ENCODE data around the gene PRR23E. TPM values are rescaled to one million over a fixed set of nuclear protein-coding genes. Genes with fewer than 3 reads are reported as not detected.

Gene PRR23E
- total and polyA plus RNA-seq, 12 donors, result not detected

DNA sequence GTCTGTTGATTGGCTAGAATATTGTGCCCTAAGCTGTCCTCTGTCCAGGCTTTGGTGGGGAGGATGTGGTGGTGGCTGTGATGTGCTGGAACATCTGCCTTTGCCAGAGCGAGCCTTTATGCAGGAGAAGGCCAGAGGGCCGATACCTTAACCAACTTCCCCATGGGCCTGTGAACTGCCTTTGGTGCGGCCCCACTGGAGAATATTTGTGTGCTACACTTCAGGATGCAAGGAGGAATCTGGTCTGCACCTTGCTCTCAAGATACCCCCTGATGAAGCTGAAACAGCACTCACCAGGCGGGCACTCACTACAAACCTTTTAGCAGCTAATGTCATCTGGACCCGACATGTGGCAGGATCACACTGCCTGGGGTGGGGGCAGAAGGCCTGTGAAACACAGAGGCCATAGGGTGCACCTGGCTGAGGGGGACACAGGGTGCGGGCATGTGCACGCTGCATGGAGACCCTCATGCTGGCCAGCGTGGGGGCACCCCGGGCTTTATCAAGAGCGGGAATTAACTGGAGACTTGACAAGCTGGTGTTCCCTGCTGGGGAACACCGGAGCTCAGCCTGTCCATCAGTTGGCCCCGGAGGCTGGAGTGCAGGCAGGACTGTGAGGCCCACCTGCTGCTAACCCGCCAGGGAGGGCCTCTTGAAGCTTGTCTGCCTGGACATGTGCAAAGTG lies 16.4 kb downstream of the PRR23E start:
- intact Hi-C loops (cut with DNase I), result no loop called here
- H3K4me3 ChIP-seq, result no peak overlapping the region
- 73 to 87% (median 83%) methylated on average over 5 to 13 of the region's 13 CpGs for WGBS, 4 donors
- no peaks in the 10 kb centered on the region for H3K9me3 ChIP-seq (replicated peaks in 1 of 3)
- no peak overlapping the region for H3K27ac ChIP-seq
- peaks cover 17% of the 10 kb centered on the region for H3K27me3 ChIP-seq
- TF ChIP-seq CTCF (IDR thresholded peaks at IDR 0.05), result no peak
- TF ChIP-seq POLR2A (IDR thresholded peaks at IDR 0.05), result no peak
- H3K36me3 ChIP-seq (replicated peaks in 1 of 2), result no peaks in the 10 kb centered on the region
- DNase-seq, result peak in 1 of 7 donors; percentile 31
- H3K4me1 ChIP-seq (replicated peaks in 1 of 2), result no peaks in the 10 kb centered on the region

DNA sequence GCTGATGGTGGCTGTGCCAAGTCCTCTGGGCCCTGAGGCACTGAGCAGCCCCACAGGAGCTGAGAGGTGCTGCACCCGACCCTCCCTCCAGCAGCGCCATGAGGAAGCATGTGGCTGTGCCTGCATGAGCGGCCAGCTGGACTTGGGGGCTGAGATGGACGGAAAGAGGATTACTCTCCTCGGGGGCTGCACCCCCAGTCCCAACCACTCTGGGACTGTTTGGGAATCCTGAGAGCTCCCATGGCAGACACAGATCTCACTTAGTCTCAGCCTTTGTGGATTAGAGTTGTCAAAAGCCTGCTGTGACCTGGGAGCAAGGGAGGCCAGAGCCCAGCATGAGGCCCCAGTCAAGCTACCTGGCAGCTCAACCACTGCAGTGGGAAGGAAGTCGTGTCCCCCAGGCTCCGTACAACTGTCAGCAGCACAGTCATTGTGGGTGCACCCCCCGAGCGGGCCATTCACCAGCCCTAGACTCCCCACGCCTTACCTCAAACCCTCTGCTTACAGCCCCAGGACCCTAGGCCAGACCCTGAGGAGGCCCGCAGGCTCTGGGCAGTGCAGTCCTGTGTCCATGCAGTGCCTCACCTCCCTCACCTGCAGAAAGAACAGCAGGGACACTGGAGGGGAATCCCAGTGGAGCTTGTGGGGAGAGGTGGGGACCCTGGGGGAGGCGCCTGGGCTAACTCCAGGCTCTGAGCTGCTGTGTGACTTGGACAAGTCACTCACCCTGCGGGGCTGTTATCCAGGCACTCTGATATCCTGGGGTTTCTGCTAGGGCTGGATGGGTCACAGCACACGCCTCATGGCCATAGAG lies 17.1 kb downstream of the PRR23E start:
- H3K4me1 ChIP-seq (replicated peaks in 1 of 2), result no peaks in the 10 kb centered on the region
- no peak overlapping the region for H3K27ac ChIP-seq
- TF ChIP-seq CTCF (IDR thresholded peaks at IDR 0.05) (no peak), POLR2A (IDR thresholded peaks at IDR 0.05) (no peak)
- H3K36me3 ChIP-seq (replicated peaks in 1 of 2), result no peaks in the 10 kb centered on the region
- 75 to 85% (median 78%) methylated on average over 6 to 14 of the region's 14 CpGs for WGBS, 4 donors
- H3K9me3 ChIP-seq (replicated peaks in 1 of 3), result no peaks in the 10 kb centered on the region
- H3K4me3 ChIP-seq, result no peak overlapping the region
- intact Hi-C loops (cut with DNase I), result no loop called here
- peaks cover 17% of the 10 kb centered on the region for H3K27me3 ChIP-seq
- peak in 1 of 7 donors; percentile 30 for DNase-seq

GRCh38 chr3:127210654-127210943 lies 17.7 kb downstream of the PRR23E start:
- WGBS, 4 donors, result 84 to 95% (median 89%) methylated on average over 6 to 7 of the region's 7 CpGs
- Histone ChIP-seq H3K27me3 (peaks cover 17% of the 10 kb centered on the region), H3K27ac (no peak overlapping the region), H3K36me3 (replicated peaks in 1 of 2) (no peaks in the 10 kb centered on the region), H3K4me3 (no peak overlapping the region), H3K9me3 (replicated peaks in 1 of 3) (no peaks in the 10 kb centered on the region), H3K4me1 (replicated peaks in 1 of 2) (no peaks in the 10 kb centered on the region)
- no peak for DNase-seq
- no peak for TF ChIP-seq CTCF (IDR thresholded peaks at IDR 0.05)
- no peak for TF ChIP-seq POLR2A (IDR thresholded peaks at IDR 0.05)
- intact Hi-C loops (cut with DNase I), result no loop called here

- no peaks in the 10 kb centered on the region for H3K36me3 ChIP-seq (replicated peaks in 1 of 2)
- intact Hi-C loops (cut with DNase I), result no loop called here
- H3K27ac ChIP-seq, result no peak overlapping the region
- WGBS, 4 donors, result 77 to 86% (median 83%) methylated on average over 12 to 14 of the region's 14 CpGs
- no peaks in the 10 kb centered on the region for H3K9me3 ChIP-seq (replicated peaks in 1 of 3)
- no peak overlapping the region for H3K4me3 ChIP-seq
- DNase-seq, result peak in 1 of 7 donors; percentile 20
- H3K4me1 ChIP-seq (replicated peaks in 1 of 2), result no peaks in the 10 kb centered on the region
- TF ChIP-seq POLR2A (IDR thresholded peaks at IDR 0.05) (no peak), CTCF (IDR thresholded peaks at IDR 0.05) (no peak)
- peaks cover 17% of the 10 kb centered on the region for H3K27me3 ChIP-seq
These were observed 18.5 kb downstream of the PRR23E start for GRCh38 chr3:127211118-127212060.
